GM13976 (cell line): ENCODE data around the gene ZNF208.

Source experiments
- DNase-seq: peaks from one replicate; pipeline ENCODE4 v3.0.0; 2012; ENCODE audit warnings: low spot score
- in situ Hi-C: fragments of 300-500 bp; cut with MboI; formaldehyde crosslinking; loops from one replicate; pipeline ENCODE4 v1.12.0; 2022; ENCODE audit warnings: low sequenced_read_pairs, mixed read lengths, inconsistent platforms; ENCODE audit not compliant: unreplicated experiment
- TF ChIP-seq, protein P1 (sequence below): IDR thresholded peaks from 2 replicates; pipeline ENCODE4 v1.5.1; 2012; ENCODE audit warnings: borderline replicate concordance, mild to moderate bottlenecking; ENCODE audit not compliant: insufficient read depth; ENCODE audit errors: extremely low read depth, missing control alignments, control extremely low read depth

ZNF208 gene

DNA sequence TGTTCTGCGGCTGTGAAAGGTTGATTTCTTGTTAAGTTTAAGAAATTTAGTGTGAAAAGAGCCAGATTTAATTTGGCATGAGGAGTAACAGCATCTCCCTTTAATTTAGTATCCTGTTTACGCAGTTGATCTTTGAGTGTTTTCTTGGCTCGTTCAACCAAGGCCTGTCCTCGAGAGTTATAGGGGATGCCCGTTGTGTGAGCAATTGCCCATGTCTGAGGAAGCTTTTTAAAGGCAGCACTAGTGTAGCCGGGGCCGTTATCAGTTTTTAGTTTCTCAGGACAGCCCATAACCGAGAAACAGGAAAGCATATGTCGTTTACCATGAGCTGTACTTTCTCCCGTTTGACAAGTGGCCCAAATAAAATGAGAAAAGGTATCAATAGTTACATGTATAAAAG, 127.2 kb downstream of the ZNF208 start:
- in situ Hi-C loops = no loop called here
- no peak for DNase-seq
- TF ChIP-seq, protein P1, sequence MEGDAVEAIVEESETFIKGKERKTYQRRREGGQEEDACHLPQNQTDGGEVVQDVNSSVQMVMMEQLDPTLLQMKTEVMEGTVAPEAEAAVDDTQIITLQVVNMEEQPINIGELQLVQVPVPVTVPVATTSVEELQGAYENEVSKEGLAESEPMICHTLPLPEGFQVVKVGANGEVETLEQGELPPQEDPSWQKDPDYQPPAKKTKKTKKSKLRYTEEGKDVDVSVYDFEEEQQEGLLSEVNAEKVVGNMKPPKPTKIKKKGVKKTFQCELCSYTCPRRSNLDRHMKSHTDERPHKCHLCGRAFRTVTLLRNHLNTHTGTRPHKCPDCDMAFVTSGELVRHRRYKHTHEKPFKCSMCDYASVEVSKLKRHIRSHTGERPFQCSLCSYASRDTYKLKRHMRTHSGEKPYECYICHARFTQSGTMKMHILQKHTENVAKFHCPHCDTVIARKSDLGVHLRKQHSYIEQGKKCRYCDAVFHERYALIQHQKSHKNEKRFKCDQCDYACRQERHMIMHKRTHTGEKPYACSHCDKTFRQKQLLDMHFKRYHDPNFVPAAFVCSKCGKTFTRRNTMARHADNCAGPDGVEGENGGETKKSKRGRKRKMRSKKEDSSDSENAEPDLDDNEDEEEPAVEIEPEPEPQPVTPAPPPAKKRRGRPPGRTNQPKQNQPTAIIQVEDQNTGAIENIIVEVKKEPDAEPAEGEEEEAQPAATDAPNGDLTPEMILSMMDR = no peak
